HG03135 (cell line): ENCODE results near the gene ELMO3.

Source experiments
- ATAC-seq: cut with Tn5 transposase; IDR thresholded peaks from one replicate; pipeline ENCODE4 v1.9.1; 2021; ENCODE audit warnings: mild to moderate bottlenecking, moderate library complexity; ENCODE audit not compliant: unreplicated experiment

The ELMO3 gene

DNA sequence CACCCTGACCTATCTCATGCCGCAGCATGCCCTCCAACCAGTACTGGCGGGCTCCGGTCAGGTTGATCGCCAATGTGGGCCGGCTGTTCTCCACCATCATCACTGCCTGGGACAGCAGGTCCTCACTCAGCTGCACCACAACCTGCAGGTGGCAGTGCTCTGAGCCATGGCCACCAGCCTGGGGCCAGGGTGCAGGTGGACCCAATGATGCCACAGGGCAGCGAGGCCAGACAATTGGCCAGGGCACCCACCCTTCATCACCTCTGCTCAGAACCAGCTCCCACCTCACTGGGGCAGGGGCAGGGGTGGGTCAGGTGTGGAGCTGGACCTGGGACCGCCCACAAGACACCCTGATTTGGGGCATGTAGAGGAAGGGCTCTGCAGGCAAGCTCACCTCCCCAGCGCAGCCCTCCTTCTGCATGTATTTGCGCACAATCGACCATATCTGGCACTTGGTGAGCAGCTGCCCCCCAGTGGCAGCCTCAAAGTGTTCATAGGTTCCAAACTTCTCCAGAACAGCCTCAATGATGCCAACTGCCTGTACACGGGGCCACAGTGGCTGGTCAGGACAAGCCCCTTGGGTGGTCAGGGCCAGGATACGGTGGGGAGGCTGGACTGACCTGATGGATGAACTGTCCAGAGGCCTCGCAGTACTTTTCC lies 19.4 kb upstream of the ELMO3 start:
- no peak for ATAC-seq

DNA sequence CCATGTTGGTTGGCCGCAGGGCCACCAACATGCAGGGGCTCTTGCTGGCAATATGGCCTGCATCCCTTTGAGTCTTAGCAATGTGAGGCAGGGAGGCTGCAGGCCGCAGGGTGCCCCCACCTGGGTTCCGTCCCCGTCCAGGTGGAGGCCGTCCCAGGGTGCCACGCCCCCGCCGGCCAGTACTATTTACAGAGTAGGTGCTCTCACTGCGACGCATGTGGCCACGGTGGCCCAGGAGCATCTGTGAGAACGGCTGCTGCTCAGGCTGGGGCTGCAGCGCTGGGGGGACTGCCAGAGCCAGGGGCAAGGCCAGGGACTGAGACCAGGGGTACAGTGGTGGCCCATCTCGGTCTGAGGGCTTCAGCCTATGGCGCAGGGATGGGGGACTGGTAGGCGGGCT lies 18.8 kb upstream of the ELMO3 start:
- no peak for ATAC-seq

- no peak for ATAC-seq
These were observed 17.6 kb upstream of the ELMO3 start for GRCh38 chr16:67181346-67181745.

DNA sequence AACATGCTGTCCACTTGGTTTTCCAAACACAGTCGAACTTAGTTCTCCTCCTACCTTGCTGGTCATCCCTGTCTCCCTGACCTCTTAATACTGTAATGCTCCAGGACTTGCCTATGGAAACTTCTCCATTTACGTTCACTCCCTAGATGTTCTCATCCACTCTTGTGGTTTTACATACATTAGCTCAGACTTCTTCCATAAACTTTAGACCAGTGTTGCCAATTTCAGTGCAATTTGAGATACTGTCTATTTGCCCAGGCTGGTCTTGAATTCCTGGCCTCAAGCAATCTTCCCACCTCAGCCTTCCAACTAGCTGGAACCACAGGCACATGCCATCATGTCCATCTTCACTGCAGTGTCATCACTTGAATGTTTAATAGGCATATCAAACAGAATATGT lies 16.6 kb upstream of the ELMO3 start:
- ATAC-seq, result no peak

DNA sequence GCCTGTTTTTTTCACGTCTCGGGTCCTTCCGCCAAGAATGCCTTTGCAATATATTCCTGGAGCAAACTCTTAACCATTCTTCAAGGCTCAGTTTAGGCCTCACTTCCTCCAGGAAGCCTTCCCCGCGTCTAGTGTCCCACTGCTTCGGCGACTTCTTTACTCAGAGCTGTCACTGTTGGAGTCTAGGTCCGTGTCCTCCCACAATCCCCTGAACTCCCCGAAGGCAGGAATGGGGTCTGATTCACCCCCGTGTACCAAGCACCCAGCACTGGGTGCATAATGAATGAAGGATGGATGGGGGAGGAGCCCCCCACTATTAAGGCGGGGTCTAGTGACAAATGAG lies 15.7 kb upstream of the ELMO3 start:
- ATAC-seq, result no peak

DNA sequence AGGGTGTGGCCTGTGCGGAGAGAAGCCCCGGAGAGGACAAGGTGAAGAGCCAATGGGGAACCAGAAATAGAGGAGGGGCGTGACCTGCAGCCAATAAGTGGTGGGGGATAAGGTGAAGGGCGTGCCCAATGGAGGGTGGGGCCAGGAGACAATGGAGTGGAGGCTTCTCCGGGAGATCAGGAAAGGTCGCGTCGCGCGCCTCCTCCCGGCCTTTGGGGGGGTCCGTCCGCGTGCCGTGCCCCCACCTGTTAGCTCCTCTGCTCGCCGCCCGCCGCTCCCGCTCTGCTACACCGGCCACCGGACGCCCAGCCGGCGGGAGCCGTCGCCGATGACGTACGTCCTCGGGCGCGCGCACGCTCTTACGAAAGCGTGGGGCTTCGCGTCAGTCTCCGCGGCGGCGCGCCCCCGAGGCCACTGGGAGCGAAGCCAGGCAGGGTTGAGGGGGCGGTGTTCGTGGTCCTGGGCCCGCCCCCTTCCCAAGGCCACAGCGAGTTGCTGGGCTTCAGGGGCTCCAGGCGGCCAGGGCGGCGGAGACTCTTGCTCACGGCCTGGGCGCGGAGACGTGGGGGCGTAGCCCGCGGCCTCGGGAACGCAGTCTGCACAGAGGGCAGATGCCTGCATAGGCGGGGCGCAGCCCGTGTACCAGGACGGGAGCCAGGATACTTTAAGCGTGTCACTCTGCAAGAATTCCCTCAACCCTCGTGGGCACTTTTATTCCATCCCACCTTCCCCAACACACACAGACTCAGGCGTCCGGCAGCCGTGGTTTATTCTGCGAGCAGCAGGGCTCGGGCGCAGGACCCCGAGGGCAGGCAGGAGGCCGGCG lies 15.1 kb upstream of the ELMO3 start, which contains the start of gene MATCAP1:
Gene MATCAP1, minus strand, starts transcription at position 337 of the 826 bp plus-strand sequence. CDS start 3,353 bp downstream, outside the sequence.
- ATAC-seq, result peak; percentile 86

DNA sequence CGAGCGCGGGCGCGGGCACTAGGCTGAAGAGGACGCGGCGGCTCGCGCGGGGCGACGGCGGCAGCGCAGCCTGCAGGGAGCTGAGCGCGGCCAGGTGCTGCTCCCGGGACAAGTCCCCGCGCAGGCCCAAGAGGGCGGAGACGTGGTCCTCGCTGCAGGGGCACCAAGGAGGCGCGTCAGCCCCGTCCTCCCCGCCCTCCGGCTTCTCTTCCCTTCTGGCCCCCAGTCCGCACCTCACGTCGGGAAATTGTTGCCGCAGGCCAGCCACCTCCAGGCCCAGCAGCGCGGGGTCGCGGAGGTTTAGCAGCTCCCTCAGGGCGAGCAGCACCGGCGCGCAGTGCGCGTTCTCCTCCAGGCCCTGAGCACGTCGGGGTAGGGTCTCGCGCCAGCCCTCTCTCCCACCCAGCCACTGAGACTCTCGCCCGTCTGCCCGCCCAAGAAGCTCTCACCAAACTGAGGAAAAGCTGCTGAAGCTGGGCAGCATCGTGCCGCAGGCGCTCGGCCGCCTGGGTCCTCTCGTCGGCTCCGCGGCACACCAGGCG lies 14.4 kb upstream of the ELMO3 start:
- peak; percentile 8 for ATAC-seq

DNA sequence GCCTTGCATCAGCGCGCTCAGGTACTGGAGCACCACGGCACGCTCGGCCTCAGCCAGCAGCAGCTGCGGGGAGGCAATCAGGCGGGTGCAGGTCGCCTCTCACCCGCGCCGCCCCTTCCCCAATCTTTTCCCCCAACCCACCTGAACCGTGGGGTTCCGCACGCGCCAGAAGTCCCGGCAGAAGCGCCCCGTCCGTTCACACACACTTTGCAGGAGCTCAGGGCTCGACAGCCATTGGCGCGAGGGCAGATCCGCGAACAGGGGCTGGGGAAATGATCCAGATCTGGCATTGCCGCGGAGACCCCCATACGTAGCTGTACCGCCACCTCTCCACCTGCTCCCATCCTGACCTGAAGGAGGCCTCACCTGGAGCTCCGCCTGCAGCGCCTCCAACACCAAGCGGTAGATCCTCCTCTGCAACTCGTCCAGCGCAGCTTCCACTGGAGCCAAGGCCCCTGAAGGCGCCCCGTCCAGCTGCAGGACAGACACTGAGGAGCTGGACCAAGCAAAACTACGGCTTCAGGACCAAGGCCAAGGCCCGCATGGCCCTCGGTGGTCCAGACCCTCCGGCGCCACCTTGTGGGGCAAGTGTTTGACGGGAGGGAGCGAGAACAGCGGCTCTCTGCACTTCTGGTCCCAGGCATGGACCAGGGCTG lies 13.8 kb upstream of the ELMO3 start:
- no peak for ATAC-seq

DNA sequence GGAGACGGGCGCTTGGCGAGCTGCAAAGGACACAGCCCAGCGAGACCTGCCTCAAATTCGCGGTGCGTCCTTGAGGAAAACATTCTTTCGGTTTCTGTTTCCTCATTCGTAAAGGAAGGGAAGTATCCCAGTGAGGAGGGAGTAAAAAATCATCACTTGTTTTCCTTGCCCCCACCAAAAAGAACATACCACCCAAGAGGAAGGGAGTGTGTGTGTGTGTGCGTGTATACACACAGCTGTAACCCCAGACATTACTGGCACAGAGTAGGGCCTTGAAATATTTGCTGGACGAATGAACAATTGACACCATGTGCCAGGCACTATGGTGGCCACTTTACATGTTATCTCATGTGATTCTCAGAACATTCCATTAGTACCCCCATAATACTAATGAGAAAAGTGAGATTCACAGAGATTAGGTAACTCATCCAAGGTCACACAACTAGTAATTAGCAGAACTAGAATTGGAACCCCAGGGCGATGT lies 13.2 kb upstream of the ELMO3 start:
- ATAC-seq, result no peak

GRCh38 chr16:67186550-67186950 lies 12.4 kb upstream of the ELMO3 start:
- ATAC-seq, result no peak

DNA sequence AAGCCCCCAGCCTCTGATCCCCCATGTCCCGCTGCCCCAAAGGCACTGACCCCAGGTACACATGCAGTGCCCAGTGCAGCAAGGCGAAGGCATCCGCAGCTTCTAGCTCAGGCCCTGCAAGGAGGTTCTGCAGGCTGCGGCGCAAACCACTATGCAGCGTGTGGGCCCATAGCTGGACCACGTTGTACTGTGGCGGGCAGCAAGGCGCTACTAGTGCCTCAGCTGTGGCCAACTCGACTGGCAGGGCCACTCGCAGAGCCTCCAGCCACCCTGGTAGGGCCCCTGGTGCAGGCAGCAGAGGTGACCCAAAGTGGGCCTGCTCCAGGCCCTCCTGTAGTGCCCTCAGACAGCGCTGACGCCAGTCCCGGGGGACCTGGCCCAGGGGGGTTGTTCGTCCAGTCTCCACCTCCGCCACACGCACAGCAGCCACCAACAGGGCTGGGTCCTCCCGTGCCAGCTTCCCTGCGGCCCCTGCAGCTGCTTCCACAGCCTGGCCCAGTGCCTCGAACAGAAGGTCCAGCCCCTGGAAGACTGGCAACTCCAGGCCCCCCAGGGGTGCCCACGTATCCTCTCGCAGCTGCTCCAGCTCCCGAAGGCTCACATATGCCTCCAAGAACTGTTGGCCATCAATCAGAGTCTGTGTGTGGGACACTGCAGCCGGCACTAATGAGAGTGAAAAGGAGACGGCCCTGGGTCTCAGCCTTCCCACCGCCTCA lies 11.6 kb upstream of the ELMO3 start:
- ATAC-seq, result no peak

DNA sequence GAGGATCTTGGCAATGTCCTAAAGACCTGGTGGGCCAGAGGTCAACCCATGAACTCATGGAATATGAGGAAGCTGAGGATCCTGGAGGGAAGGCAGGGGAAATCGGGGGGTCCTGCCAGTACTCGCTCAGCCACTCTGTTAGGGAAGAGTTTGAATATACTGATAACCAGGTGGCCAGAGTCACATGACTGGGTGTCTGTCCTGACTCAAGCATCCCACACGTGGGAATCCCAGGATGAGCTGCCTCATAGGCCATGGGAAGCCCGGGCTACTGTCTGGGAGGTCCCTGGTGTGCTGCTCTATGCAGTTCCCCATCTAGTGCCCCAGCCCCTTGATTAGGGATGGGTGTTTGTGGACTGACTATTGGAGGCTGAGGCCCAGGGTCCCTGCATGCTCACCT lies 10.6 kb upstream of the ELMO3 start:
- ATAC-seq, result no peak

- no peak for ATAC-seq
These were observed 10.1 kb upstream of the ELMO3 start for GRCh38 chr16:67188798-67189197.

DNA sequence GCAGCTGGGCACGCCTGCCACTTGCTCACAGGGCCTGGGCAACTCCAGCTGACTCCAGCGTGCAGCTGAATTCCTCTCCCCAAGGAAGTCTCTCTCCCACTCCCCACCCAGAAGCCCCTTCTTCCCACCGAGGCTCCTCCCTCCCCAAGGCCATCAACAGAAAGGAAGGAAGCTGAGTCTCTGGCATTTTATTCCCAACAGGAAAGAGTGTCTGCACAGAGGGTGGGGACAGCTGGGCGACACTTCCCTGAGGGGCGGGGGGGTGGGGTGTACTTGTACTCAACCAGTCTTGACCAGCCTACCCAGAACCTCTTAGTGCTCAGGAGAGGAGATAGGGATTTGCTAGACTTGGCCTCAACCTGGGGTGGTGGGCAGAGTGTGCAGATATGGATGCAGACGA lies 8.9 kb upstream of the ELMO3 start, which contains the start of gene EXOC3L1:
Gene EXOC3L1, minus strand, starts transcription at position 96 of the 400 bp plus-strand sequence. CDS start 460 bp downstream, outside the sequence.
- no peak for ATAC-seq

DNA sequence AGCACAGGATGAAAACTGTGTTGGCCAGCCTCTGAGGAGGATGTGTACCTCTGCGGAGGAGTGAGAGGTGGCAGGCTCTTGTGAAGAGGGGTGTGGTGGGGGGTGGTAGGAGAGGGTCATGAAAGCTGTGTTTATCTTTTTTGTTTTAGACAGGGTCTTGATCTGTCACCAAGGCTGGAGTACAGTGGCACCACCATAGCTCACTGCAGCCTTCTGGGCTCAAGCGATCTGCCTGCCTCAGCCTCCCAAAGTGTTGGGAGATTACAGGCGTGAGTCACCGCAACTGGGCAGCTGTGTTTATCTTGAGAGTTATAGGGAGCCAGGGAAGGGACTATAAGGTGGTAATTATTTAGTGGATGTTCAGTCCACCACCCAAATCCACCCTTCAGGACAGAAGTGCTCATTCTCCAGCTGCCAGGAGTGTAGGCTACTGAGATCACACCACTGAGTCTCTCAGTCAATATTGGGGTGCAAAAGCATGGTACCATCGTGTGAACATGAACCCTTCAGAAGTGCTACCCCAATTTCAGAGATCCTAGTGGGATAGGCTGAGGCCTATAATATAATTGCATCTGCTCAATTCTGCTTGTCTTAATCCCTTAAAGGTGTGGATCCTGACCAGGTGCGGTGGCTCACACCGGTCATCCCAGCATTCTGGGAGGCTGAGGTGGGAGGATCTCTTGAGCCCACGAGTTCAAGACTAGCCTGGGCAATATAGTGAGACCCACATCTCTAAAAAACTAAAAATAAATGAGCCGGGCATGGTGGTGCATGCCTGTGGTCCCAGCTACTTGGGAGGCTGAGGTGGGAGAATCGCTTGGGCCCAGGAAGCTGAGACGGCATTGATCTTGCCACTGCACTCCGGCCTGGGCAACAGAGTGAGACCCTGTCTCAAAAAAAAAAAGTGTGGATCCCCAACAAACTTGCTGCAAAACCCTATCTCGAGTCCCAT lies 8.2 kb upstream of the ELMO3 start:
- ATAC-seq, result no peak

DNA sequence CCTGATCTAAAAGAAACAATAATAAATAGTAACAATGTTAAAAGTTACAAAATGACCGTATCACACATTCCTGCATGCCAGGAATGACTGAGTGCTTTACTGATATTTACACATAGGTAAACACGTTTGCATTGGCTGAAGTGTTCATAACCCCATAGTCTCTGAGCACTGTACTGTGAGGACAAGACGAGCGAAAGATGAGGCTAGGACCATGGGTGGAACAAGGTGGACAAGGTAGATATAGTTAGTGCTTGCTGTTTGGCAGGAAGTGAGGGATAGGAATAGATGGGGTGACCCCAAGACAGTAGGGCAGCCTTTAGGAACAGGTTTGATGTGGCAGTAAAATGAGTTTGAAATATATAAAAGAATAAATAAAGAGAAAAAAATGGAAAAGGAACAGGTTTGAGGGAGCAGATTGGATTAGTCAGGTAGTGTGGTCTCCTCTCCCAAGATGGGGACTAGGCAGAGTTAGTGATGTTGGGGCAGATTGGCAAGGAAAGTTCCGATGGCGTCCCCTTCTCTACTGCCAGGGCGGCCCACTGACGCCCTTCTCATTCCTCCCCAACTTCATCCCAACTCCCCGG lies 7.4 kb upstream of the ELMO3 start:
- ATAC-seq, result no peak

DNA sequence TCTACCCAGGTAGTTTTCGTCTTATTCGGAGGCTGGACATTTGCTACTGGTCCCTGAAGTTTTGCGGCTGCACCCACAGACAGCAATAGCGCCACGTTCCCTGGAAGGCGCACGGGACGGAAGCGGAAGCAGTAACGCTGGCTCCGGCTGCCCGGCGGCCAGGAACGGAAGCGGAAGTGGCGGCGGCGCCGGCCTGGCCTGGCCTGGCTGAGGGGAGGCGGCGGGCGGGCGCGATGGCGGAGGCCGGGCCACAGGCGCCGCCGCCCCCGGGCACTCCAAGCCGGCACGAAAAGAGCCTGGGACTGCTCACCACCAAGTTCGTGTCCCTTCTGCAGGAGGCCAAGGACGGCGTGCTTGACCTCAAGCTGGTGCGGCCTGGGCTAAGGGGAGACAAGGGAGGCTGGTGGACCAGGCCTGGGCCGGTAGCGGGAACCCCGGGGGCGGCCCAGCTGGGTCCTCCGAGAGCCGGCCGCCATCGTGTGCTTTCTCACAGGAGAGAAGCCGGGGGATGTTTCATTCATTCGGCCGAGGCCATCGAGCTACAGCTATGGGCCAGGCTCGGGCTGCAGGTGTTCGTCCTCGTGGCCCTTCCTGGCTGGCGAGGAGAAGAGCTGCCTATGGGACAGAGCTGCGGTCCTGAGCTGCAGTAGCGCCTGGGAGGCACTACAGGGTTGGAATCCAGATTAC lies 6.8 kb upstream of the ELMO3 start, which contains the start of gene E2F4:
Gene E2F4, plus strand, starts transcription at position 161 of the 687 bp plus-strand sequence. Its CDS starts 73 bp downstream, at position 234.
- ATAC-seq, result peak; percentile 87

DNA sequence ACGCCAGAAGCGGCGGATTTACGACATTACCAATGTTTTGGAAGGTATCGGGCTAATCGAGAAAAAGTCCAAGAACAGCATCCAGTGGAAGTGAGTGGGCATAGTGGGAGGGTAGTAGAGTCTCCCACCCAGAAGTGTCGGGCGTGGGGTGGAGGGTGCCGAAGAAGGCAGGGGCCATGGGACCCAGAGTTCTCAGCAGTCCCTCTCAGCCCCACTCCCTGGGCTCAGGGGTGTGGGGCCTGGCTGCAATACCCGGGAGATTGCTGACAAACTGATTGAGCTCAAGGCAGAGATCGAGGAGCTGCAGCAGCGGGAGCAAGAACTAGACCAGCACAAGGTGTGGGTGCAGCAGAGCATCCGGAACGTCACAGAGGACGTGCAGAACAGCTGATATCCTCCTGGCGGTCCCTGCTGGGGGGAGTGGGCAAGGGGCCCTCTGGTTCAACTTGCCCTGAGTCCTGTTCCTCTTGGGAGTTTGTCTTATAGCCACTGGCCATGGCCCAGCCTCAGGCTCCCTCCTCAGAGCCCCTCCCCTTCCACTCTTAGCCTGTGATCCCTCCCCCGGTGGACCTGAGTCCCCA lies 6.1 kb upstream of the ELMO3 start:
- ATAC-seq, result peak; percentile 2
